IPS-15b (cell line): ENCODE data around the gene RAD9A.

ENCODE experiments used
- H3K27me3 ChIP-seq: one replicate; pipeline ENCODE4 v1.6.1; 2013; ENCODE audit warnings: low read length; ENCODE audit not compliant: control insufficient read depth, insufficient read depth
- H3K36me3 ChIP-seq: one replicate; pipeline ENCODE4 v1.6.1; 2013; ENCODE audit warnings: low read length; ENCODE audit not compliant: control insufficient read depth, insufficient read depth
- H3K4me1 ChIP-seq: one replicate; pipeline ENCODE4 v1.6.1; 2013; ENCODE audit warnings: mild to moderate bottlenecking, low read length; ENCODE audit not compliant: control insufficient read depth, insufficient read depth
- H3K4me3 ChIP-seq: one replicate; pipeline ENCODE4 v1.5.1; 2013; ENCODE audit warnings: low read depth, low read length
- H3K9ac ChIP-seq: one replicate; pipeline ENCODE4 v1.6.1; 2013; ENCODE audit warnings: low read depth, mild to moderate bottlenecking, low read length
- H3K9me3 ChIP-seq: one replicate; pipeline ENCODE4 v1.6.1; 2013; ENCODE audit warnings: mild to moderate bottlenecking, low read length; ENCODE audit not compliant: control insufficient read depth, insufficient read depth

The RAD9A gene

GRCh38 chr11:67432655-67433349, 41.0 kb downstream of the RAD9A start:
- H3K27me3 ChIP-seq, result no peaks in the 10 kb centered on the region
- H3K9ac ChIP-seq, result no peak overlapping the region
- H3K4me3 ChIP-seq, result no peak overlapping the region
- H3K36me3 ChIP-seq, result peaks cover 36% of the 10 kb centered on the region
- H3K9me3 ChIP-seq, result no peaks in the 10 kb centered on the region
- H3K4me1 ChIP-seq, result peaks cover 4% of the 10 kb centered on the region

GRCh38 chr11:67433536-67434394, 42.0 kb downstream of the RAD9A start:
- no peak overlapping the region for H3K9ac ChIP-seq
- H3K4me1 ChIP-seq, result peaks cover 4% of the 10 kb centered on the region

DNA sequence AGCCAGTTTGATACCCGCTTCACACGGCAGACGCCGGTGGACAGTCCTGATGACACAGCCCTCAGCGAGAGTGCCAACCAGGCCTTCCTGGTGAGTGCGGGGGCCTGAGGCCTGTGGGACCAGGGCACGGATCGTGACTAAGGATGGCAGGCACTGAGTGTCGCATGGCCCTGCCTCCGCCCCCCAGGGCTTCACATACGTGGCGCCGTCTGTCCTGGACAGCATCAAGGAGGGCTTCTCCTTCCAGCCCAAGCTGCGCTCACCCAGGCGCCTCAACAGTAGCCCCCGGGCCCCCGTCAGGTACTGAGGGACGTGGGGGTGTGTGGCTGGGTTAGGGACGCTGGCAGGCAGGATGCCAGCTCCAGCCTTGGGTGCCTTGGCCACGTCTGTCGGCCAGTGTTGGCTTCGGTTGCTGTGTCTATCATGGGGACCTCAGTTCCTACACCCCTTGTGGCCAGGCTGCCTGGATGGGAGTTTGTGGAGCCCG, 42.7 kb downstream of the RAD9A start:
- Histone ChIP-seq H3K9ac (no peak overlapping the region), H3K4me1 (peaks cover 4% of the 10 kb centered on the region), H3K36me3 (peaks cover 50% of the 10 kb centered on the region), H3K27me3 (no peaks in the 10 kb centered on the region), H3K4me3 (no peak overlapping the region), H3K9me3 (no peaks in the 10 kb centered on the region)

More at GRCh38 chr11:67433536-67434394, 42.0 kb downstream of the RAD9A start:
- H3K4me3 ChIP-seq, result no peak overlapping the region
- peaks cover 44% of the 10 kb centered on the region for H3K36me3 ChIP-seq
- no peaks in the 10 kb centered on the region for H3K27me3 ChIP-seq
- no peaks in the 10 kb centered on the region for H3K9me3 ChIP-seq

- no peaks in the 10 kb centered on the region for H3K9me3 ChIP-seq
- no peak overlapping the region for H3K9ac ChIP-seq
- no peak overlapping the region for H3K4me3 ChIP-seq
- no peaks in the 10 kb centered on the region for H3K27me3 ChIP-seq
- H3K4me1 ChIP-seq, result peaks cover 4% of the 10 kb centered on the region
- H3K36me3 ChIP-seq, result peaks cover 56% of the 10 kb centered on the region
Measured at GRCh38 chr11:67435031-67435726, 43.4 kb downstream of the RAD9A start.

- Histone ChIP-seq H3K36me3 (peaks cover 58% of the 10 kb centered on the region), H3K9ac (no peak overlapping the region), H3K4me3 (no peak overlapping the region), H3K9me3 (no peaks in the 10 kb centered on the region), H3K4me1 (peaks cover 4% of the 10 kb centered on the region), H3K27me3 (no peaks in the 10 kb centered on the region)
Measured at GRCh38 chr11:67435727-67436458, 44.1 kb downstream of the RAD9A start.

- H3K36me3 ChIP-seq, result peaks cover 56% of the 10 kb centered on the region
- H3K9me3 ChIP-seq, result no peaks in the 10 kb centered on the region
- H3K4me1 ChIP-seq, result peaks cover 4% of the 10 kb centered on the region
- H3K9ac ChIP-seq, result peak overlapping the region; percentile 47
- H3K4me3 ChIP-seq, result no peak overlapping the region
- H3K27me3 ChIP-seq, result no peaks in the 10 kb centered on the region
Measured at GRCh38 chr11:67436459-67437081, 44.8 kb downstream of the RAD9A start.

DNA sequence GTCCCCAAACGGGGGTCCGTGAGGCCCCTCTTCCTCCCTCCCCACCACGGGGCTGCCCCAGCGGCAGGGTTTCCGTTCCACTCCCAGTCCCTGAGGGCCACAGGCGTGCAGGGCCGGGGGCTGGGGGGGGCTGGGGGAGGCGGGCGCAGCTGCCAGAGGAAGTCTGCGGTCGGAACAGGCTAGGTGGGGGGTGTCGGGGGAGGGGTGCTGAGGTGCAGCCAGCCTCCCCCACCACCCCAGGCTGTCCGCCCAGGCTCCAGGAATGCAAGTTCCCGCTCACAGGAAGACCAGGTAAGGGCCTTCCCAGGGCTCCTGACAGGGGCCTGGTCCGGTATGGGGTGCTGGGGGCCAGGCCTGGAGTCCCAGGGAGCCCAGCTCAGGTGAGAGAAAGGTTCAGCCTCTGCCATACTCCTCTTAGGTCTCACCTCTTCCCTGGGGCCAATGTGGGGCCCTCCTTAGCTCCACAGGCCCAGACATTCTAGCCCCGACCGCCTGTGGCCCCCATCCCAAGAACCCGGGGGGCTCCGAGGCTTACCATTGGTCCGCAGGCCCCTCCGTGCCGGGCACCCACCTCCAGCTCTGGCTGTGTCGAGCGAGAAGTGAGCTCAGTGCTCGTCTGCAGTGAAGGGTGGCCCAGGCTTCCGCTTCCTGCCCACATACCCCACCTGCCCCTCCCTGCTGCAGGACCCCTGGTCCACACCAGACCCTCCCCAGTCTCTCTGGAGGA, 45.5 kb downstream of the RAD9A start, which contains the start of gene PTPRCAP:
TSS of gene PTPRCAP (minus strand) at position 601 of the 727 bp plus-strand sequence. CDS start at position 538, 63 bp downstream.
- peak within 1 kb of the TSS; percentile 47 for H3K9ac ChIP-seq
- H3K4me1 ChIP-seq, result peaks cover 4% of the 10 kb centered on the region
- no peaks in the 10 kb centered on the region for H3K27me3 ChIP-seq
- no peaks in the 10 kb centered on the region for H3K9me3 ChIP-seq
- H3K4me3 ChIP-seq, result no peak within 1 kb of the TSS
- peaks cover 61% of the 10 kb centered on the region for H3K36me3 ChIP-seq

DNA sequence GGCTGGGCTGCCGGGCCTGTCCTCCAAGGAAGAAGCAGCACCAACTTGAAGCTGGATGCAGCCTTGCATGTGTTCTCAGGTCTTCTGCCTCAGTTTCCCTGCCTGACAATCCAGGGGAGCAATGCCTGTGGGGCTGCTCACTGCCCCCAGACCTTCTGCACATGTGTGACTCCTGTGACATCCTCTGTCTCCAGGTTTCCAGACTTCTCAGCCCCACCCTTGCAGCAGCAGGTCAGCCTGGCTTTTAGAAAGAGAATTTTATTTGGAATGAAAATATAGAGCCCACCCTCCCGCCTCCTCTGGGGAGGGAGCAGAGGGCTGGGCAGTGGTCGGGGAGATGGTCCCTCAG, 46.0 kb downstream of the RAD9A start:
- no peak overlapping the region for H3K4me3 ChIP-seq
- peaks cover 4% of the 10 kb centered on the region for H3K4me1 ChIP-seq
- H3K9ac ChIP-seq, result no peak overlapping the region
- no peaks in the 10 kb centered on the region for H3K9me3 ChIP-seq
- peaks cover 59% of the 10 kb centered on the region for H3K36me3 ChIP-seq
- H3K27me3 ChIP-seq, result no peaks in the 10 kb centered on the region

DNA sequence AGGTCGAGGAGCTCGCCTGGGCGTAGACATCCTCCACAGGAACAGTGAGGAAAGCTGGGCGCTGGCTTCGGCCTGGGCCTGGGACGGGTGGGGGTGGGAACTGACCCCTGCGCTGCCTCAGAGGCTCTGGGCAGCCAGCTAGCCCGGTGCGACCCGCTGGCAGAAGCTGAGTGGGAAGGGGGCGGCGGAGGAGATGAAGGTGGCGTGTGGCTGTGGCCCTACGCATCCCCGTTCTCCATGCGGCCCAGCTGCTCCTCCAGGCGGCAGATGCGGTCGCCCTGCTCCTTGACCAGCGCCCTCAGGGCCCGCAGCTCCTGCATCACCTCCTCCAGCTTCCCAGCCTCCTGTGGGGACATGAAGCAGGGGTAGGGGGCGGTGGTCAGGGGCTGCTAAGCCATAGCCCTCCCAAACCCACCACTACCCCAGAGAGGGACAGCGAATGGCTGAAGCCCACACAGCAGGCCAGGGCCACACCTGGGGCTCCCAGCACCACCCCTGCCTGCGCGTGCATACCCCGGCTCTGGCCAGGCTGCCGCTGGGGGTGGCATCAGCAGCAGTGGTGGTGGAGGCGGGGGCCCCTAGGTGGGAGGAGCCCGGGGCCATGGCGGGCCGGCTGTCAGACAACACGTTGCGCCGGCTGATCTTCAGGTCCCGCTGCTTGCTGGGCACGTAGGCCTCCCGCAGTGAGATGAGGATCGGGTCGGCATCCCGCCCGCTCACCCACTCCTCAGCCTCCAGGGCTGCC, 46.5 kb downstream of the RAD9A start:
- Histone ChIP-seq H3K9me3 (no peaks in the 10 kb centered on the region), H3K4me3 (no peak overlapping the region), H3K4me1 (peaks cover 4% of the 10 kb centered on the region), H3K27me3 (no peaks in the 10 kb centered on the region), H3K36me3 (peaks cover 54% of the 10 kb centered on the region), H3K9ac (no peak overlapping the region)
